ENCODE data around the gene SLC39A5. TPM values are rescaled to one million over a fixed set of nuclear protein-coding genes. Genes with fewer than 3 reads are reported as not detected.

Gene SLC39A5
- total and polyA plus RNA-seq, 2 of the 8 experiments (the other 6 are each of a cell fraction or from before 2014, with no cell fraction given) = 0.27 TPM; not detected in 1

DNA sequence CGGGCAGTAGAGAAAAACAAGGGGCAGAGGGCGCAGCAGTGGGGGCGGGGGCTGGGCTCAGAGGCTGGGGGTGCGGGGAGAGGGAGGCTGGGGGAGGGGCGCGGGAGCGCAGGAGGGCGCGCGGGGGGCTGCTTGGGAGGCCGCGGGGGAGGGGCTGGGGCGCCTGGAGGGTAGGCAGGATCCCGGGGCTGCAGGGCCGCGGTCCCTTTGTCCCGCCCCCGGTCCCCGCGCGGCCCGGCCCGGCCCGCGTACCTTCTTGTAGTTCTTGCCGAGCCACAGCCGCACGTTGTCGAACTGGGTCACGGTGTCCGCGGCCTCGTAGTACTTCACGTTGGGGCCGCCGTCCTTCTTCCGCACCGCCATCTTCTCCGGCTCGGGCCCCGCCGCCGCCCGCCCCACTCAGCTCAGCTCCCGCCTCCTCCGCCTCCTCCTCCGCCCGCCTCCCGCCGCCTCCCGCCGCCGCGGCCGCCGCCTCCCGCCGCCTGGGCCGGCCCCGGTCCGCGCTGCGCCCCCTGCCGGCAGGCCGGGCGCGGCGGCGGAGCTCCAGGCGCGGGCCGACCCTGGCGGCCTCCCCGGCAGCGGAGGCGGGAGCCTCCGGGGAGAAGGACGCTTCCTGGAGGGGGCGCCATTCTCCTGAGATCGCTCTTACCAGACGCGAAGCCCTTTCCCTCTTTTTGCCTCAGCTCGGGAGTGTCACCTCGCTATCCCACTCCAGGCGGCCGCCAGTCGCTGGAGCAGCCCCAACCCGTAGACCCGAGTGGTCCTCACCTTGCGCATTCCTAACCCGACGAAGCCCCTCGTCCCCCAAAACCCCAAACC lies 40.5 kb upstream of the SLC39A5 start, which contains the start of gene SMARCC2 (continued):
- TF ChIP-seq ATF3 (IDR thresholded peaks at IDR 0.05; ENCODE audit: insufficient read depth, low read depth, low read length) (no peak), RXRA (IDR thresholded peaks at IDR 0.05; ENCODE audit: insufficient read depth, low read depth, low read length) (no peak), POLR2A (IDR thresholded peaks at IDR 0.05; ENCODE audit: control extremely low read depth in 1 of 2, low read depth in 2 of 2, low read length in 2 of 2) (peak; percentile 24 to 65), GABPA (IDR thresholded peaks at IDR 0.05; ENCODE audit: borderline replicate concordance, insufficient read depth, low read length) (0 out of 2 replicates have a peak, but pooled peaks have one; percentile 4), FOSL1 (IDR thresholded peaks at IDR 0.05; ENCODE audit: insufficient read depth, low read depth, low read length) (no peak), MAFK (IDR thresholded peaks at IDR 0.05; ENCODE audit: low read depth, low read length) (no peak), TCF12 (IDR thresholded peaks at IDR 0.05; ENCODE audit: low read depth, low read length) (no peak), CHD2 (IDR thresholded peaks at IDR 0.05; ENCODE audit: low read length) (no peak), JUND (IDR thresholded peaks at IDR 0.05; ENCODE audit: low read length) (no peak), TAF7 (optimal IDR thresholded peaks at IDR 0.05; ENCODE audit: borderline replicate concordance, low read depth, low read length) (peak; percentile 21), HDAC2 (IDR thresholded peaks at IDR 0.05; ENCODE audit: borderline replicate concordance in 1 of 2, low read depth in 2 of 2, low read length in 2 of 2) (no peak), CBX5 (IDR thresholded peaks at IDR 0.05; ENCODE audit: low read depth, low read length) (no peak), BACH1 (IDR thresholded peaks at IDR 0.05; ENCODE audit: low read length) (no peak), SIX5 (IDR thresholded peaks at IDR 0.05; ENCODE audit: low read depth, low read length) (no peak), SUZ12 (IDR thresholded peaks at IDR 0.05; ENCODE audit: low read length) (no peak), RBBP5 (IDR thresholded peaks at IDR 0.05; ENCODE audit: borderline replicate concordance, low read depth, low read length) (no peak; the same call in 1 of the 2 replicates), NANOG (IDR thresholded peaks at IDR 0.05; ENCODE audit: insufficient read depth, low read depth, low read length, poor library complexity, severe bottlenecking) (no peak), JUN (IDR thresholded peaks at IDR 0.05; ENCODE audit: low read depth, low read length) (no peak), TBP (IDR thresholded peaks at IDR 0.05; ENCODE audit: low read depth, low read length) (peak; percentile 37; the same call in 1 of the 2 replicates), SAP30 (IDR thresholded peaks at IDR 0.05; ENCODE audit: insufficient read depth, insufficient replicate concordance, low read length) (no peak)
- TF ChIP-seq, protein P1, sequence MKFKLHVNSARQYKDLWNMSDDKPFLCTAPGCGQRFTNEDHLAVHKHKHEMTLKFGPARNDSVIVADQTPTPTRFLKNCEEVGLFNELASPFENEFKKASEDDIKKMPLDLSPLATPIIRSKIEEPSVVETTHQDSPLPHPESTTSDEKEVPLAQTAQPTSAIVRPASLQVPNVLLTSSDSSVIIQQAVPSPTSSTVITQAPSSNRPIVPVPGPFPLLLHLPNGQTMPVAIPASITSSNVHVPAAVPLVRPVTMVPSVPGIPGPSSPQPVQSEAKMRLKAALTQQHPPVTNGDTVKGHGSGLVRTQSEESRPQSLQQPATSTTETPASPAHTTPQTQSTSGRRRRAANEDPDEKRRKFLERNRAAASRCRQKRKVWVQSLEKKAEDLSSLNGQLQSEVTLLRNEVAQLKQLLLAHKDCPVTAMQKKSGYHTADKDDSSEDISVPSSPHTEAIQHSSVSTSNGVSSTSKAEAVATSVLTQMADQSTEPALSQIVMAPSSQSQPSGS (IDR thresholded peaks at IDR 0.05; ENCODE audit: low read length) = no peak
